ENCODE results near the gene CCDC6.

DNA sequence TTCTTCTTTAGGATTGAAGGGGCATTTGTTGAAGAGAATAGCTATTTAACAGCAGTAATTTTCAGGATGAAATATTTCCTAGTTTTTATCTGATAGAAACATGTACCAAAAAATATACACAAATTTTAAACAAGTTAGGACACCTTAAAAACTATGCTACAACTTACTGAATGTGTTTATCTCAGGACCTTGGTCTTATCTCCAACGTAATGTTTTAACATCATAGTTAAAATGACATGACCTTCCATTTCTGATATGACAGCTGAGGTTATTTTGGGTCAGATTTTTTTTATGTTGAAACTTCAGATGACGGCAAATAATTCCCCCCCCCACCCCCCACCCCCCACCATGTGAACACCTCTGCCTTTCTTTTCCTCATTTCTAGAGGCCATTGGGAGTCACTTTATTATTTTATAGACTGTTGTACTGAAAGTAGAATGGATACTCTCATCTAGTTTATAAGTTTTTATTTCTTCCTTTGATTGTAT lies 161.1 kb downstream of the CCDC6 start:
- TF ChIP-seq RCOR1 (IDR thresholded peaks at IDR 0.05; ENCODE audit: low read depth, low read length) (no peak), POLR2A (IDR thresholded peaks at IDR 0.05; ENCODE audit: low read length) (no peak), RFX5 (IDR thresholded peaks at IDR 0.05) (no peak), CHD2 (IDR thresholded peaks at IDR 0.05; ENCODE audit: low read length, partially characterized antibody) (no peak), RNF2 (IDR thresholded peaks at IDR 0.05; ENCODE audit: borderline replicate concordance, low read depth) (no peak), TFCP2L1 (CRISPR knock-in tag; IDR thresholded peaks at IDR 0.05) (no peak)
- TF ChIP-seq, protein P1, sequence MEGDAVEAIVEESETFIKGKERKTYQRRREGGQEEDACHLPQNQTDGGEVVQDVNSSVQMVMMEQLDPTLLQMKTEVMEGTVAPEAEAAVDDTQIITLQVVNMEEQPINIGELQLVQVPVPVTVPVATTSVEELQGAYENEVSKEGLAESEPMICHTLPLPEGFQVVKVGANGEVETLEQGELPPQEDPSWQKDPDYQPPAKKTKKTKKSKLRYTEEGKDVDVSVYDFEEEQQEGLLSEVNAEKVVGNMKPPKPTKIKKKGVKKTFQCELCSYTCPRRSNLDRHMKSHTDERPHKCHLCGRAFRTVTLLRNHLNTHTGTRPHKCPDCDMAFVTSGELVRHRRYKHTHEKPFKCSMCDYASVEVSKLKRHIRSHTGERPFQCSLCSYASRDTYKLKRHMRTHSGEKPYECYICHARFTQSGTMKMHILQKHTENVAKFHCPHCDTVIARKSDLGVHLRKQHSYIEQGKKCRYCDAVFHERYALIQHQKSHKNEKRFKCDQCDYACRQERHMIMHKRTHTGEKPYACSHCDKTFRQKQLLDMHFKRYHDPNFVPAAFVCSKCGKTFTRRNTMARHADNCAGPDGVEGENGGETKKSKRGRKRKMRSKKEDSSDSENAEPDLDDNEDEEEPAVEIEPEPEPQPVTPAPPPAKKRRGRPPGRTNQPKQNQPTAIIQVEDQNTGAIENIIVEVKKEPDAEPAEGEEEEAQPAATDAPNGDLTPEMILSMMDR (IDR thresholded peaks at IDR 0.05) = no peak
- TF ChIP-seq, protein P2, sequence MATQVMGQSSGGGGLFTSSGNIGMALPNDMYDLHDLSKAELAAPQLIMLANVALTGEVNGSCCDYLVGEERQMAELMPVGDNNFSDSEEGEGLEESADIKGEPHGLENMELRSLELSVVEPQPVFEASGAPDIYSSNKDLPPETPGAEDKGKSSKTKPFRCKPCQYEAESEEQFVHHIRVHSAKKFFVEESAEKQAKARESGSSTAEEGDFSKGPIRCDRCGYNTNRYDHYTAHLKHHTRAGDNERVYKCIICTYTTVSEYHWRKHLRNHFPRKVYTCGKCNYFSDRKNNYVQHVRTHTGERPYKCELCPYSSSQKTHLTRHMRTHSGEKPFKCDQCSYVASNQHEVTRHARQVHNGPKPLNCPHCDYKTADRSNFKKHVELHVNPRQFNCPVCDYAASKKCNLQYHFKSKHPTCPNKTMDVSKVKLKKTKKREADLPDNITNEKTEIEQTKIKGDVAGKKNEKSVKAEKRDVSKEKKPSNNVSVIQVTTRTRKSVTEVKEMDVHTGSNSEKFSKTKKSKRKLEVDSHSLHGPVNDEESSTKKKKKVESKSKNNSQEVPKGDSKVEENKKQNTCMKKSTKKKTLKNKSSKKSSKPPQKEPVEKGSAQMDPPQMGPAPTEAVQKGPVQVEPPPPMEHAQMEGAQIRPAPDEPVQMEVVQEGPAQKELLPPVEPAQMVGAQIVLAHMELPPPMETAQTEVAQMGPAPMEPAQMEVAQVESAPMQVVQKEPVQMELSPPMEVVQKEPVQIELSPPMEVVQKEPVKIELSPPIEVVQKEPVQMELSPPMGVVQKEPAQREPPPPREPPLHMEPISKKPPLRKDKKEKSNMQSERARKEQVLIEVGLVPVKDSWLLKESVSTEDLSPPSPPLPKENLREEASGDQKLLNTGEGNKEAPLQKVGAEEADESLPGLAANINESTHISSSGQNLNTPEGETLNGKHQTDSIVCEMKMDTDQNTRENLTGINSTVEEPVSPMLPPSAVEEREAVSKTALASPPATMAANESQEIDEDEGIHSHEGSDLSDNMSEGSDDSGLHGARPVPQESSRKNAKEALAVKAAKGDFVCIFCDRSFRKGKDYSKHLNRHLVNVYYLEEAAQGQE (IDR thresholded peaks at IDR 0.05) = no peak
- TF ChIP-seq, protein P3, sequence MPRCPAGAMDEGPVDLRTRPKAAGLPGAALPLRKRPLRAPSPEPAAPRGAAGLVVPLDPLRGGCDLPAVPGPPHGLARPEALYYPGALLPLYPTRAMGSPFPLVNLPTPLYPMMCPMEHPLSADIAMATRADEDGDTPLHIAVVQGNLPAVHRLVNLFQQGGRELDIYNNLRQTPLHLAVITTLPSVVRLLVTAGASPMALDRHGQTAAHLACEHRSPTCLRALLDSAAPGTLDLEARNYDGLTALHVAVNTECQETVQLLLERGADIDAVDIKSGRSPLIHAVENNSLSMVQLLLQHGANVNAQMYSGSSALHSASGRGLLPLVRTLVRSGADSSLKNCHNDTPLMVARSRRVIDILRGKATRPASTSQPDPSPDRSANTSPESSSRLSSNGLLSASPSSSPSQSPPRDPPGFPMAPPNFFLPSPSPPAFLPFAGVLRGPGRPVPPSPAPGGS (IDR thresholded peaks at IDR 0.05) = no peak
- TF ChIP-seq, protein P4, sequence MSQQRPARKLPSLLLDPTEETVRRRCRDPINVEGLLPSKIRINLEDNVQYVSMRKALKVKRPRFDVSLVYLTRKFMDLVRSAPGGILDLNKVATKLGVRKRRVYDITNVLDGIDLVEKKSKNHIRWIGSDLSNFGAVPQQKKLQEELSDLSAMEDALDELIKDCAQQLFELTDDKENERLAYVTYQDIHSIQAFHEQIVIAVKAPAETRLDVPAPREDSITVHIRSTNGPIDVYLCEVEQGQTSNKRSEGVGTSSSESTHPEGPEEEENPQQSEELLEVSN (IDR thresholded peaks at IDR 0.05; ENCODE audit: borderline replicate concordance, low read depth) = no peak
- TF ChIP-seq, protein P5, sequence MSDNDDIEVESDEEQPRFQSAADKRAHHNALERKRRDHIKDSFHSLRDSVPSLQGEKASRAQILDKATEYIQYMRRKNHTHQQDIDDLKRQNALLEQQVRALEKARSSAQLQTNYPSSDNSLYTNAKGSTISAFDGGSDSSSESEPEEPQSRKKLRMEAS (IDR thresholded peaks at IDR 0.05) = no peak
- TF ChIP-seq, protein P6, sequence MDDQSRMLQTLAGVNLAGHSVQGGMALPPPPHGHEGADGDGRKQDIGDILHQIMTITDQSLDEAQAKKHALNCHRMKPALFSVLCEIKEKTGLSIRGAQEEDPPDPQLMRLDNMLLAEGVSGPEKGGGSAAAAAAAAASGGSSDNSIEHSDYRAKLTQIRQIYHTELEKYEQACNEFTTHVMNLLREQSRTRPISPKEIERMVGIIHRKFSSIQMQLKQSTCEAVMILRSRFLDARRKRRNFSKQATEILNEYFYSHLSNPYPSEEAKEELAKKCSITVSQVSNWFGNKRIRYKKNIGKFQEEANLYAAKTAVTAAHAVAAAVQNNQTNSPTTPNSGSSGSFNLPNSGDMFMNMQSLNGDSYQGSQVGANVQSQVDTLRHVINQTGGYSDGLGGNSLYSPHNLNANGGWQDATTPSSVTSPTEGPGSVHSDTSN (IDR thresholded peaks at IDR 0.05) = no peak

Measured in A549 (cell line).